Measurements from ENCODE around the gene MTHFSD.

GRCh38 chr16:86522634-86523033 is 32.4 kb downstream of the MTHFSD start:
- no peak for TF ChIP-seq CTCF (IDR thresholded peaks at IDR 0.05; ENCODE audit: poor library complexity, severe bottlenecking)
- no peak for TF ChIP-seq RAD21 (conservative IDR thresholded peaks at IDR 0.05)
- TF ChIP-seq EZH2 (IDR thresholded peaks at IDR 0.05; ENCODE audit: borderline replicate concordance, insufficient read depth, low read length, poor library complexity, severe bottlenecking) = no peak
- TF ChIP-seq MXI1 (conservative IDR thresholded peaks at IDR 0.05; ENCODE audit: poor library complexity, severe bottlenecking) = no peak
- TF ChIP-seq EP300 (conservative IDR thresholded peaks at IDR 0.05; ENCODE audit: poor library complexity, severe bottlenecking) = no peak
- no peak for TF ChIP-seq SMC3 (conservative IDR thresholded peaks at IDR 0.05; ENCODE audit: poor library complexity)
- no peak for TF ChIP-seq POLR2AphosphoS5 (IDR thresholded peaks at IDR 0.05)
- TF ChIP-seq TAF1 (IDR thresholded peaks at IDR 0.05; ENCODE audit: low read depth) = no peak
